OCI-M2 (cell line): ENCODE results near the gene KLHL17.
"Not testable (repeated sequence)": the region's sequence is repeated elsewhere in the genome, so short reads cannot be mapped to it uniquely, and the experiment has no call there.

Experiments
- DNase-seq: peaks from one replicate; lab custom pipeline; 2025; ENCODE audit not compliant: unreplicated experiment; lab: John Stamatoyannopoulos, UW

KLHL17 gene

GRCh38 chr1:935751-936231 lies 24.6 kb upstream of the KLHL17 start:
- no peak for DNase-seq

- DNase-seq = no peak
These were observed 23.8 kb upstream of the KLHL17 start for GRCh38 chr1:936348-937264.

DNA sequence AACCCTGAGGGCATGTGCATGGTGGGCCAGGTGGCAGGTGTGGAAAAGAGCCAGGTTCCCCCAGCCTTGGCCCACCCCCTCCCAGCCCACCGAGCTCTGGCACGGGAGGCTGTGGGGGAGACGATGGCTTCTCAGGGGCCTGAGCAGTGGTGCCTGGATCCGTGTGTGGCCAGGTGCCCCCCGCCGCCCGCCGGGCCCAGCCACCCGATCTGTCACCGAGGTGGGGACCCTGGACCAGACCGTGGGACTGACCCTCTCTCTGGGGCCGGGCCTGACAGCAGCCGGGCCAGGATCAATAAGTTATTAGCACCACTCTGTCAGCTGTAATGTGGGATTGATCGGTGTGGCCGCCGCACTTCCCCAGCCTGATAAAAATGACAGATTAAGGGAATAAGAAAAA lies 22.9 kb upstream of the KLHL17 start:
- no peak for DNase-seq

DNA sequence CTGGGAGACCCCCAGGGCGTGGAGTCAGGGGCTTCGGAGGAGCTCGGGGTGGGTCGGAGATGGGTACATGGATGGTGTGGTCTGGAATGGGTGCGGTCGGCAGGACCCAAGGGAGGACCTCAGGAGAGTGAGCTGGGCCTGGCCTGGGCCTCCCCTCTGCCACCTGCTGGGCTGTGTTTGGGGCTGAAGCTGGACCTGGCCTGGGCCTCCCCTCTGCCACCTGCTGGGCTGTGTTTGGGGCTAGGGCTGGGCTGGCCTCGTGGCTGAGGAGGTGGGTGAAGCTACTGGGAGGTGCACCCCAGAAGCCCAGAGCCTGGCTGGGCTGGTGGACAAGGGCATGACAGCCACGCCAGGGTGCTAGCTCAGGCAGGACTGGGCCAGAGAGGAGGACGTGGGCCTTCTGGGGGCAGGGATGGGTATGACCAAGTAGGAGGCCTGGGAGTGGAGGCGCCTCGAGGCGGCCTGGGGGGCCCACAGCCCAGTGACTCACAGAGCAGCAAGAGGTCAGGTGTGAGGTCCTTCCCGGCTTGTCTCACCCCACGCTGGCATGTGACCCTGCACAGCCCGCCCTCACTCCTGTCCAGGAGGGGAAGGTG lies 22.2 kb upstream of the KLHL17 start:
- DNase-seq = no peak

DNA sequence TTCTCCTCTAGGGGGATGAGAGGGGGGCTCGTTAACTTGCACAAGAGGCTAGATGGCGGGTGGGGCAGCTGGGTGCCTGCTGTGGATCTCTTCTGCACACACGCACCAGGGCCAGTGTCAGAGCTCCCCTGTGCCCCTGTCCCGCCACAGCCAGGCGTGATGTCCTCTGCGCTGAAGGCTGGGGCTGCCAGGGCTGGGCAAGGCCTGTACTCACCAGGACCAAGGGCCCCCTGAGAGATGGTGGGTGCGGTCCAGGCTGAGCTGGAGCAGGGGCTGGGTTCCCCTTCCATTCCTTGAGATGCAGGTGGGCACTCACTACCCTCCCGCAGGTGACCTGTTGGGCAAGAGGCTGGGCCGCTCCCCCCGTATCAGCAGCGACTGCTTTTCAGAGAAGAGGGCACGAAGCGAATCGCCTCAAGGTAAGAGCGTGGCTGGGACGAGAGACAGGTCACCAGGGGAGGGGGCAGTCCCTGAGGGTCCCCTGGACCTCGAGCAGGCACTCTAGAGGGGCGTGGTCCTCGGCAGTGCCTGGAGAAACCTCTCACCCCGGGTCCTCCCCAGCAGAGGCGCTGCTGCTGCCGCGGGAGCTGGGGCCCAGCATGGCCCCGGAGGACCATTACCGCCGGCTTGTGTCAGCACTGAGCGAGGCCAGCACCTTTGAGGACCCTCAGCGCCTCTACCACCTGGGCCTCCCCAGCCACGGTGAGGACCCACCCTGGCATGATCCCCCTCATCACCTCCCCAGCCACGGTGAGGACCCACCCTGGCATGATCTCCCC lies 21.5 kb upstream of the KLHL17 start:
- DNase-seq = no peak

- DNase-seq = no peak
These were observed 20.8 kb upstream of the KLHL17 start for GRCh38 chr1:939511-940106.

DNA sequence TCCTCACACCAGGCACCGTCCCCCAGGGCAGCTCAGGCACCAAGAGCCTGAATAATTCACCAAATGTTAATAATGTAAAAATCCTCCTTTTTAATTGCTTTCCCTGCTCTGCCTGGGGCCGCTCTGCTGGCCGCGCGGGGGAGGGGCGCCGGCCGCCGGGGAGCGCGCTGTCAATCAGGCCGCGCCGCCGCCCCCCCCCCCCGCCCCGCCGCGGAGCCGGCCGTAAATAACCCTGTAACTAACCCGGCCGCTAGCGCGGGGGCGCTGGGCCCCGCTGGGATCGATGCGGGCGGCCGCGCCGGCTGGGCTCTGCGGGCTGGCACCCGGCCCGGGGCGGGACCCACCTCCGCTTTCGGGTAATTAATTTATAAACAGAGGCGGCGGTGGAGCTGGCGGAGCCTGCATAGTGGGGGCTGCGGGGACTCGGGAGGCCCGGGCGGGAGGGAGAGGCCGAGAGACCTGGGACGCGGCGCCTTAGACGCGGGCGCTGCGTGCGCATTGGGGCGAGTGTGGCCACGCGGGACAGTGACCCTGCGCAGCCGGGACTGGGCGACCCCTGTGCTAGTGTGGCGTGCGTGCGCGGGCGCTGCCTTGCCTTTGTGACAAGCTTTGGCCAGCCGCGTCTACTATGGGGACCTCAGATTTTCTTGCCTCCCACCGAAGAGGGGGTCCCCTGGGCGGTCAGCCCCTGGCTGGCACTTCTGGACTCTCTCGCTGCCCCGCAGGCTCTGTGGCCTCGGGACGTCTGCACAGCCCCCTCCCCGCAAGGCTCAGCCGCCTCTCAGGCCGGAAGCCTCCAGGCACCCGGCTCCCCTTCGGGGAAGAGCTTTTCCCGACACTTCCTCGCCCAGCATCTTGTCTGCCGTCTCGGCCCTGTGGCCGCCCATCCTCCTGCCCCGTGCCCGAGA lies 20.0 kb upstream of the KLHL17 start:
- no peak for DNase-seq

DNA sequence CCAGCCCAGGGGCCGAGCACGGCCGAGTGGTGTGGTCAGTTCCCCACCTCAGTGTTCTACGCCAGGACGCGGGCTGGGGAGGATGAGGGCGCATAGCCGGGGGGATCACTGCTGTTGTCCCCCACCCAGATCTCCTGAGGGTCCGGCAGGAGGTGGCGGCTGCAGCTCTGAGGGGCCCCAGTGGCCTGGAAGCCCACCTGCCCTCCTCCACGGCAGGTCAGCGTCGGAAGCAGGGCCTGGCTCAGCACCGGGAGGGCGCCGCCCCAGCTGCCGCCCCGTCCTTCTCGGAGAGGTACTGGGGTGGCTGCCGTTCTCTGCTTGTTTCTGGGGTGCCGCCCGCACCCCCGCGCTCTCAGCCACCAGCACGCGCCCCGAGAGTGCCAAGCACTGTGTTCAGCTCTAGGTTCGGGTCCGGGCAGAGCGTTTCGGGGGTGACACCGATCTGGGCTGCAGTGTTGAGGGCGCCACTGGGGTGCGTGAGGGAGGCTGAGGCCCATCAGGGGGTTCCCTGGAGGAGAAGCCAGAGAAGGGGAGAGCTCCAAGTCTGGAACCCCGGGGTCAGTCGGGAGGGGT lies 19.3 kb upstream of the KLHL17 start:
- DNase-seq = no peak

- no peak for DNase-seq
These were observed 18.6 kb upstream of the KLHL17 start for GRCh38 chr1:941588-942383.

DNA sequence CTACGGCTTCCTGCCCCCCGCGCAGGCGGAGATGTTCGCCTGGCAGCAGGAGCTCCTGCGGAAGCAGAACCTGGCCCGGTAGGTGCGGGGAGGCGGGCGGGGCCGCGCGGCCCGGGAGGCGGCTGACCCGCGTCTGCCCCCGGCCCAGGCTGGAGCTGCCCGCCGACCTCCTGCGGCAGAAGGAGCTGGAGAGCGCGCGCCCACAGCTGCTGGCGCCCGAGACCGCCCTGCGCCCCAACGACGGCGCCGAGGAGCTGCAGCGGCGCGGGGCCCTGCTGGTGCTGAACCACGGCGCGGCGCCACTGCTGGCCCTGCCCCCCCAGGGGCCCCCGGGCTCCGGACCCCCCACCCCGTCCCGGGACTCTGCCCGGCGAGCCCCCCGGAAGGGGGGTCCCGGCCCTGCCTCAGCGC lies 18.0 kb upstream of the KLHL17 start:
- DNase-seq = no peak

GRCh38 chr1:942864-943533 lies 17.4 kb upstream of the KLHL17 start:
- DNase-seq = no peak

DNA sequence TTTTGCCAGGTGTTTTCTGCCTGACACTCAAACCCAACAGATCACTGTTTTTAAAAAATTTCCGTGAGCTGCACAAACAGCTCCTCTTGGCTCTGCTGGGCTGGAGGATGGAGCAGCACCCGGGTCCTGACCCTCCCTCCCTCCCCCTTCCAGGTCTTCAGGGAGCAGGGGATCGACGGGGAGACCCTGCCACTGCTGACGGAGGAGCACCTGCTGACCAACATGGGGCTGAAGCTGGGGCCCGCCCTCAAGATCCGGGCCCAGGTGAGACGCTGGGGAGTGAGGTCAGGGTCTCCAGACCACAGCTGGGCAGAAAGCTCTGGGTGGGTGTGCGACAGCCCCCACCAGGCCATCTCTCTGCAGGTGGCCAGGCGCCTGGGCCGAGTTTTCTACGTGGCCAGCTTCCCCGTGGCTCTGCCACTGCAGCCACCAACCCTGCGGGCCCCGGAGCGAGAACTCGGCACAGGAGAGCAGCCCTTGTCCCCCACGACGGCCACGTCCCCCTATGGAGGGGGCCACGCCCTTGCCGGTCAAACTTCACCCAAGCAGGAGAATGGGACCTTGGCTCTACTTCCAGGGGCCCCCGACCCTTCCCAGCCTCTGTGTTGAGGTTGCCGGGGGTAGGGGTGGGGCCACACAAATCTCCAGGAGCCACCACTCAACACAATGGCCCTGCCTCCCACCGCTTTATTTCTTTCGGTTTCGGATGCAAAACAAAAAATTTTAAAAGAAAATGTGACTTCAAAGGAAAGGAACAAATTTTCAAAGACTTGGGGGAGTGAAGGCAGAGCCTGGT lies 16.6 kb upstream of the KLHL17 start:
- no peak for DNase-seq

- DNase-seq = no peak
These were observed 15.8 kb upstream of the KLHL17 start for GRCh38 chr1:944341-945325.

DNA sequence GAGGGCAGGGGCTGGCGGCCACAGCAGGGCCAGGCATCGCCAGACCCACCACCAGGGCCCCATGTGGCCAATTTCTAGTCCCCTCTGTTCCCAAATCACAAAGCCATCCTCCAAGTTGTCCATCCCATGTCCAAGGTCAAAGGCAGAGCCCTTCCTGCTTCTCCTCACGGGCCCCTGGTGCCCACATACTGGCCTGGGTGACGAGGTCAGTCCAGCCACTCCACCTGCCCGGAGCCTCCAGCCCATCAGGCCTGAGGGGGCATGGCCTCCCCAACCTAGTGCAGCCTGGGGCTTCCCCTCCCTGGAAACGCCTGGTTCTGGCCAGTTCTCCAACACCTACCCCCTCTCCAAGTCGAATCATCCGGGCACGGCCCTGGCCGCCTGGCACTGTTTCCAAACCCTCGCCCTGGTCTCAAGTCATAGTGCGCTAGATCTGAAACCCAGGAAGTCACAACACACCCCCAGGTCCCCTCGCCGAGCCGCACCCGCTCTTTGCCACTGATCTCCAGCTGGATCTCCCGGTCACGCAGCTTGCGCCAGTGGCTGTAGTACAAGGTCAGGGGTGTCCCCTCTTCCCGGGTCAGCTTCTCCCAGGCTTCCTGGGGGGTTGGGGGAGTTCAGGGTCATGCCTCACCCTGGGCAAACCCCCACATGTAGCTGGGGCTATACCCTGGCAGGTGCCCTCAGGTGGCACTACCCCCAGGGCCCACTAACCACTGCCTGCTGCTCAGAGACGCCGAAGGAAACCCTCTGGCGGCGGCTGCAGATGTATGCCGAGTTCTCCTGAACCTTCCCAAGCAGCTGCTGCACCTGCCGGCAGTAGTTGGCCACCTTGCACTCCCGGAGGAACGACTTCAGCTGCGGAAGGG lies 14.5 kb upstream of the KLHL17 start:
- DNase-seq = no peak

DNA sequence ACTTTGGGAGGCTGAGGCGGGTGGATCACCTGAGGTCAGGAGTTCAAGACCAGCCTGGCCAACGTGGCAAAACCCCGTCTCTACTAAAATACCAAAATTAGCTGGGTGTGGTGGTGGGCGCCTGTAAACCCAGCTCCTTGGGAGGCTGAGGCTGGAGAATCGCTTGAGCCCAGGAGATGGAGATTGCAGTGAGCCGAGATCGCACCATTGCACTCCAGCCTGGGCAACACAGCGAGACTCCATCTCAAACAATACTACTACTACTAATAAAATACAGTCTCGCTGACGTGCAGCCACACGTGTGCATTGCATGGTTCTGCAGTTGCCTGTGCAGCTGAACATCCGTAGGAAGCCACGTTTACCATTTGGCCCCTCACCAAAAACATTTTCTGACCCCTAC lies 13.6 kb upstream of the KLHL17 start:
- not testable (repeated sequence) for DNase-seq

DNA sequence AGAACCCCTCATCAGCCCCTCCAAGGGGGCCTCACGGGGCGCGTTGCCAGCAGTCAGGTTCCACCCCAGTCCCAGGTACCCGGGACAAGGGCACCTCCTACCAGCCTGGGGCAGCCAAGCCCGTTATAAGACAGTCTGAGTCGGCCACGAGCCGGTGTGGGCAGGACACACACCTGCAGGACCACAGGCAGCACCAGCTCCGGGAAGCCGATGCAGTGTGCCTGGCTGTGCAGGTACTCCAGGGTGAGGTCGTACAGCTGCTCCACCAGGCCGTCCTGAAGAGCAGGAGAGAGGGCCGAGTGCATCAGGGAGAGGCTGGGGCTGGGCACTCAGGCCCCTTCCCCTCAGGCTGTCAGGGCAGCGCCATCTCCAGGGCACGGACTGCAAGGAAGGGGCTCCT lies 12.4 kb upstream of the KLHL17 start:
- no peak for DNase-seq
